Measurements from ENCODE around the gene ADARB2.

ADARB2 gene

GRCh38 chr10:1515780-1516491 is 221.4 kb downstream of the ADARB2 start:
- DNase-seq, result no peak

- DNase-seq, result no peak
Observed at GRCh38 chr10:1515121-1515779, 222.1 kb downstream of the ADARB2 start.

GRCh38 chr10:1514681-1515080 is 222.6 kb downstream of the ADARB2 start:
- no peak for DNase-seq

GRCh38 chr10:1513221-1513620 is 224.1 kb downstream of the ADARB2 start:
- DNase-seq, result no peak

GRCh38 chr10:1509011-1509530 is 228.3 kb downstream of the ADARB2 start:
- no peak for DNase-seq

- DNase-seq, result no peak
Observed at GRCh38 chr10:1508096-1508495, 229.2 kb downstream of the ADARB2 start.

- no peak for DNase-seq
Observed at GRCh38 chr10:1507436-1507835, 229.9 kb downstream of the ADARB2 start.

GRCh38 chr10:1504940-1505339 is 232.4 kb downstream of the ADARB2 start:
- DNase-seq, result no peak

GRCh38 chr10:1504286-1504685 is 233.0 kb downstream of the ADARB2 start:
- no peak for DNase-seq

GRCh38 chr10:1502451-1502850 is 234.9 kb downstream of the ADARB2 start:
- DNase-seq, result no peak

- no peak for DNase-seq
Observed at GRCh38 chr10:1499359-1499957, 237.9 kb downstream of the ADARB2 start.

GRCh38 chr10:1498746-1499358 is 238.5 kb downstream of the ADARB2 start:
- DNase-seq, result no peak

- no peak for DNase-seq
Observed at GRCh38 chr10:1495915-1496517, 241.3 kb downstream of the ADARB2 start.

GRCh38 chr10:1492641-1493040 is 244.7 kb downstream of the ADARB2 start:
- DNase-seq, result no peak

- DNase-seq, result no peak
Observed at GRCh38 chr10:1491901-1492300, 245.4 kb downstream of the ADARB2 start.

- no peak for DNase-seq
Observed at GRCh38 chr10:1489801-1490200, 247.5 kb downstream of the ADARB2 start.

GRCh38 chr10:1488970-1489548 is 248.3 kb downstream of the ADARB2 start:
- peak; percentile 51 for DNase-seq

- DNase-seq, result no peak
Observed at GRCh38 chr10:1486841-1487687, 250.3 kb downstream of the ADARB2 start.

- no peak for DNase-seq
Observed at GRCh38 chr10:1485357-1485756, 252.0 kb downstream of the ADARB2 start.

GRCh38 chr10:1483826-1484225 is 253.5 kb downstream of the ADARB2 start:
- DNase-seq, result no peak

- DNase-seq, result no peak
Observed at GRCh38 chr10:1483246-1483645, 254.1 kb downstream of the ADARB2 start.

GRCh38 chr10:1477578-1477977 is 259.7 kb downstream of the ADARB2 start:
- DNase-seq, result no peak

Data from GDM1 (cell line).